Thoracic aorta (tissue), 2 donors: Measurements from ENCODE around the gene PRRG1. TPM values are rescaled to one million over a fixed set of nuclear protein-coding genes. Genes with fewer than 3 reads are reported as not detected.

Experiments used
- ATAC-seq: fragments of 150-250 bp; one replicate; pipeline ENCODE4 v1.8.0; 2017; ENCODE audit warnings: low read depth; ENCODE audit not compliant: insufficient number of reproducible peaks, low FRiP score
- DNase-seq: peaks from one replicate; pipeline ENCODE4 v3.0.0-alpha.2; 2020; ENCODE audit warnings: low spot score
- H3K27ac ChIP-seq, 2 donors: fragments of 200-600 bp; sonication (generic); 1 replicate in 1 of 2; 2 replicates in 1 of 2; pipeline ENCODE4 v1.5.1; 2016; ENCODE audit warnings: mild to moderate bottlenecking in 2 of 2, moderate library complexity in 2 of 2
- H3K27me3 ChIP-seq: fragments of 200-600 bp; sonication (generic); replicated peaks from 2 replicates; pipeline ENCODE4 v1.6.0; 2016; ENCODE audit warnings: mild to moderate bottlenecking; ENCODE audit not compliant: insufficient read depth
- H3K36me3 ChIP-seq: fragments of 200-600 bp; sonication (generic); one replicate; pipeline ENCODE4 v1.5.1; 2016
- H3K4me1 ChIP-seq, 2 donors: fragments of 200-600 bp; sonication (generic); 1 replicate in 1 of 2; 2 replicates in 1 of 2; pipeline versions ENCODE4 v1.5.1 to v1.6.0; 2016; ENCODE audit warnings: low read depth in 2 of 2, mild to moderate bottlenecking in 1 of 2; ENCODE audit not compliant: control insufficient read depth in 1 of 2
- H3K4me3 ChIP-seq: fragments of 200-600 bp; sonication (generic); 2 replicates; pipeline ENCODE4 v1.5.1; 2016; ENCODE audit warnings: mild to moderate bottlenecking
- H3K9me3 ChIP-seq: fragments of 200-600 bp; sonication (generic); 2 replicates; pipeline ENCODE4 v1.5.1; 2016
- CTCF ChIP-seq: fragments of 200-600 bp; sonication (generic); IDR thresholded peaks from one replicate; pipeline ENCODE4 v1.5.1; 2019; ENCODE audit warnings: antibody characterized with exemption
- total RNA-seq, 2 donors: library from RNA; depleted of rRNA; stranded (reverse); fragments of >200 nt; gene quantifications; one replicate each; pipeline versions ENCODE4 v1.1.0 to v1.2.3, GENCODE V29; 2016

PRRG1 gene
- total RNA-seq, 2 donors from 2014 or later, result 7.2 to 15.2 TPM

- no peak overlapping the region for H3K27ac ChIP-seq
- no peak for TF ChIP-seq CTCF
- H3K27me3 ChIP-seq, result no peaks in the 10 kb centered on the region
- H3K9me3 ChIP-seq, result no peaks in the 10 kb centered on the region
- no peaks in the 10 kb centered on the region for H3K36me3 ChIP-seq
- no peak for ATAC-seq
- no peak overlapping the region for H3K4me3 ChIP-seq
- DNase-seq, result no peak
- H3K4me1 ChIP-seq, result no peaks in the 10 kb centered on the region
Measured at GRCh38 chrX:37320541-37321203, 28.5 kb upstream of the PRRG1 start.

GRCh38 chrX:37330642-37331041 lies 18.5 kb upstream of the PRRG1 start:
- no peak for TF ChIP-seq CTCF
- H3K36me3 ChIP-seq, result no peaks in the 10 kb centered on the region
- H3K4me3 ChIP-seq, result no peak overlapping the region
- DNase-seq (no peak), ATAC-seq (no peak)
- no peaks in the 10 kb centered on the region for H3K9me3 ChIP-seq
- no peaks in the 10 kb centered on the region for H3K27me3 ChIP-seq
- H3K27ac ChIP-seq, result no peak overlapping the region
- H3K4me1 ChIP-seq, result peaks cover 0 to 5% of the 10 kb centered on the region in 2 donors

GRCh38 chrX:37331546-37331945 lies 17.6 kb upstream of the PRRG1 start:
- peaks cover 0 to 5% of the 10 kb centered on the region in 2 donors for H3K4me1 ChIP-seq
- no peak overlapping the region for H3K4me3 ChIP-seq
- no peak for TF ChIP-seq CTCF
- no peak overlapping the region for H3K27ac ChIP-seq
- H3K9me3 ChIP-seq, result no peaks in the 10 kb centered on the region
- H3K36me3 ChIP-seq, result no peaks in the 10 kb centered on the region
- no peaks in the 10 kb centered on the region for H3K27me3 ChIP-seq
- ATAC-seq, result no peak
- no peak for DNase-seq

- TF ChIP-seq CTCF, result no peak
- DNase-seq, result no peak
- peaks cover 0 to 5% of the 10 kb centered on the region in 2 donors for H3K4me1 ChIP-seq
- H3K27ac ChIP-seq, result no peak overlapping the region
- no peaks in the 10 kb centered on the region for H3K36me3 ChIP-seq
- H3K27me3 ChIP-seq, result no peaks in the 10 kb centered on the region
- H3K4me3 ChIP-seq, result no peak overlapping the region
- H3K9me3 ChIP-seq, result no peaks in the 10 kb centered on the region
- no peak for ATAC-seq
Measured at GRCh38 chrX:37332055-37332454, 17.1 kb upstream of the PRRG1 start.

- Histone ChIP-seq H3K9me3 (no peaks in the 10 kb centered on the region), H3K4me3 (no peak overlapping the region), H3K27ac (no peak overlapping the region), H3K27me3 (no peaks in the 10 kb centered on the region), H3K4me1 (peaks cover 0 to 5% of the 10 kb centered on the region in 2 donors), H3K36me3 (no peaks in the 10 kb centered on the region)
- TF ChIP-seq CTCF, result no peak
- no peak for ATAC-seq
- DNase-seq, result no peak
Measured at GRCh38 chrX:37332987-37333658, 16.0 kb upstream of the PRRG1 start.
